Keratinocyte (primary cell): ENCODE measurements around the gene PUS1. TPM values are rescaled to one million over a fixed set of nuclear protein-coding genes. Genes with fewer than 3 reads are reported as not detected.

Experiments used
- DNase-seq: peaks from one replicate; pipeline ENCODE4 v3.0.0-alpha.2; 2011; ENCODE audit warnings: low read depth, missing footprints, low spot score
- FAIRE-seq: peaks from 2 replicates; lab custom pipeline; 2011; peaks lifted over from hg19 to GRCh38; lab: Jason Lieb, UNC
- H2AFZ ChIP-seq: 2 replicates; pipeline ENCODE4 v1.6.0; 2012; ENCODE audit warnings: low read length, control low read depth, inconsistent platforms; ENCODE audit not compliant: control insufficient read depth
- H3K27ac ChIP-seq: 2 replicates; pipeline ENCODE4 v1.5.1; 2011; ENCODE audit warnings: low read length; ENCODE audit not compliant: control insufficient read depth, insufficient read depth
- H3K27me3 ChIP-seq: 3 replicates; pipeline ENCODE4 v1.6.0; 2011; ENCODE audit warnings: low read length; ENCODE audit not compliant: control insufficient read depth, insufficient read depth; ENCODE audit errors: extremely low read depth
- H3K36me3 ChIP-seq, 2 experiments: 2 replicates in 1 of 2; 3 replicates in 1 of 2; pipeline ENCODE4 v1.5.1; 2011; ENCODE audit warnings: low read length in 2 of 2, mild to moderate bottlenecking in 1 of 2; ENCODE audit not compliant: control insufficient read depth in 2 of 2, insufficient read depth in 2 of 2; ENCODE audit errors: extremely low read depth in 1 of 2
- H3K4me1 ChIP-seq: 3 replicates; pipeline ENCODE4 v1.5.1; 2011; ENCODE audit warnings: low read length; ENCODE audit not compliant: control insufficient read depth, insufficient read depth; ENCODE audit errors: extremely low read depth
- H3K4me2 ChIP-seq: 3 replicates; pipeline ENCODE4 v1.6.0; 2011; ENCODE audit warnings: low read depth, low read length; ENCODE audit not compliant: control insufficient read depth, insufficient read depth; ENCODE audit errors: extremely low read depth
- H3K4me3 ChIP-seq, 3 experiments: fragments of 200-600 bp in 1 of 3; sonication (generic) in 1 of 3; 2 replicates in 2 of 3; 3 replicates in 1 of 3; pipeline ENCODE4 v1.5.1; 2011 to 2016; ENCODE audit warnings: low read length in 3 of 3, mild to moderate bottlenecking in 3 of 3, control low read depth in 2 of 3, inconsistent platforms in 1 of 3, low read depth in 1 of 3, mixed read lengths in 1 of 3, mixed run types in 1 of 3, moderate library complexity in 1 of 3; ENCODE audit not compliant: control insufficient read depth in 2 of 3, insufficient read depth in 2 of 3; ENCODE audit errors: extremely low read depth in 1 of 3
- H3K79me2 ChIP-seq: 2 replicates; pipeline ENCODE4 v1.6.0; 2012; ENCODE audit warnings: low read length; ENCODE audit not compliant: control insufficient read depth, insufficient read depth
- H3K9ac ChIP-seq: 3 replicates; pipeline ENCODE4 v1.6.0; 2011; ENCODE audit warnings: low read length; ENCODE audit not compliant: control insufficient read depth, insufficient read depth; ENCODE audit errors: extremely low read depth
- H3K9me1 ChIP-seq: 3 replicates; pipeline ENCODE4 v1.6.0; 2011; ENCODE audit warnings: low read length; ENCODE audit not compliant: control insufficient read depth, insufficient read depth; ENCODE audit errors: extremely low read depth
- H3K9me3 ChIP-seq: 2 replicates; pipeline ENCODE4 v1.5.1; 2012; ENCODE audit warnings: low read depth, low read length; ENCODE audit not compliant: control insufficient read depth
- H4K20me1 ChIP-seq: 3 replicates; pipeline ENCODE4 v1.6.0; 2011; ENCODE audit warnings: low read length; ENCODE audit not compliant: control insufficient read depth, insufficient read depth; ENCODE audit errors: extremely low read depth
- CTCF ChIP-seq, 3 experiments: IDR thresholded peaks in 1 of 3; conservative IDR thresholded peaks in 1 of 3; optimal IDR thresholded peaks in 1 of 3; 2 replicates in 2 of 3; 3 replicates in 1 of 3; pipeline versions ENCODE3 to v1.5.1; 2011; ENCODE audit warnings: low read length in 3 of 3, mild to moderate bottlenecking in 3 of 3, moderate library complexity in 2 of 3, control low read depth in 1 of 3, inconsistent platforms in 1 of 3; ENCODE audit not compliant: insufficient read depth in 2 of 3; ENCODE audit errors: extremely low read depth in 1 of 3
- EZH2 ChIP-seq: IDR thresholded peaks from one replicate; pipeline ENCODE4 v1.6.1; 2012; ENCODE audit warnings: inconsistent platforms, mild to moderate bottlenecking, low read length, moderate library complexity
- dilution Hi-C: fragments of 300-500 bp; cut with MboI; formaldehyde crosslinking; loops from one replicate; pipeline ENCODE4 v1.7.0; 2020; ENCODE audit warnings: low sequenced_read_pairs; ENCODE audit not compliant: extremely low pct_ligation_motif_present
- polyA plus RNA-seq, 5 experiments: library from polyadenylated mRNA; depleted of rRNA in 3 of 5; stranded (reverse) in 3 of 5; stranded (forward) in 1 of 5; unstranded in 1 of 5; fragments of >200 nt; gene quantifications; 1 replicate in 1 of 5; 2 replicates in 3 of 5; 3 replicates in 1 of 5; pipeline versions ENCODE4 v1.2.1 to v1.2.3, GENCODE V29; 2011 to 2012; ENCODE audit warnings: missing spikeins in 2 of 5, low read depth in 1 of 5, low replicate concordance in 1 of 5
- small RNA-seq, 3 experiments: library from RNA; depleted of rRNA; stranded (forward); fragments of <200 nt; gene quantifications; one replicate each; pipeline ENCODE3, GENCODE V24; 2012; ENCODE audit warnings: low read depth in 3 of 3, low replicate concordance in 1 of 3; ENCODE audit not compliant: insufficient read length in 3 of 3

PUS1 gene
- polyA plus RNA-seq, 1 donor (not counting 4 experiments of a cell fraction or from before 2014, with no cell fraction given): 25.8 TPM

GRCh38 chr12:131994589-131994988 lies 65.5 kb downstream of the PUS1 start:
- H3K27ac ChIP-seq: no peak overlapping the region
- H3K9me1 ChIP-seq: no peaks in the 10 kb centered on the region
- H3K4me3 ChIP-seq: no peak overlapping the region
- no peaks in the 10 kb centered on the region for H3K4me1 ChIP-seq
- H3K36me3 ChIP-seq: peaks cover 25 to 32% of the 10 kb centered on the region in 2 experiments
- dilution Hi-C loops: no loop called here
- no peaks in the 10 kb centered on the region for H3K27me3 ChIP-seq
- no peak overlapping the region for H3K9ac ChIP-seq
- DNase-seq: no peak
- no peak for FAIRE-seq
- no peak overlapping the region for H3K4me2 ChIP-seq
- H4K20me1 ChIP-seq: no peaks in the 10 kb centered on the region
- no peak overlapping the region for H2AFZ ChIP-seq
- TF ChIP-seq EZH2 (no peak), CTCF (optimal IDR thresholded peaks at IDR 0.05 in 1 of 3, IDR thresholded peaks at IDR 0.05 in 1 of 3, conservative IDR thresholded peaks at IDR 0.05 in 1 of 3; ENCODE audit: extremely low read depth in 1 of 3, insufficient read depth in 2 of 3, low read length in 3 of 3) (no peak)
- no peaks in the 10 kb centered on the region for H3K9me3 ChIP-seq
- no peaks in the 10 kb centered on the region for H3K79me2 ChIP-seq

Small RNAs within 50 kb of the gene (small RNA-seq; reads per million reads assigned to genes)
- gene AC131009.3: 0 reads per million in 3 experiments

Other genes with a start within 250 kb of the PUS1 start
- 11.1 to 13.1 TPM (median 11.5 TPM) in 3 replicates for gene SFSWAP, start 218.2 kb upstream of the PUS1 start, polyA plus RNA-seq
- 2.2 to 4.8 TPM (median 2.3 TPM) in 3 replicates for gene MMP17, start 100.9 kb upstream of the PUS1 start, polyA plus RNA-seq
- 2.3 to 4.8 TPM (median 4.3 TPM) in 3 replicates for gene ULK1, start 34.7 kb upstream of the PUS1 start, polyA plus RNA-seq
- gene EP400, start 20.7 kb downstream of the PUS1 start, polyA plus RNA-seq: 2.3 to 4.8 TPM (median 4.1 TPM) in 3 replicates
- 7.4 to 11.6 TPM (median 10.1 TPM) in 3 replicates for gene DDX51, start 215.0 kb downstream of the PUS1 start, polyA plus RNA-seq
- 3.7 to 7.4 TPM (median 3.8 TPM) in 3 replicates for gene NOC4L, start 215.2 kb downstream of the PUS1 start, polyA plus RNA-seq